Measurements from ENCODE around the gene PI16. TPM values are rescaled to one million over a fixed set of nuclear protein-coding genes. Genes with fewer than 3 reads are reported as not detected.

Gene PI16
- total RNA-seq, 1 donor from 2014 or later: 0.14 TPM

- intact Hi-C loops (cut with micrococcal nuclease): no loop called here
These were observed 17.6 kb downstream of the PI16 start for GRCh38 chr6:36971921-36972673.

GRCh38 chr6:36973190-36973589 lies 18.7 kb downstream of the PI16 start:
- intact Hi-C loops (cut with micrococcal nuclease): no loop called here

GRCh38 chr6:36973647-36974046 lies 19.1 kb downstream of the PI16 start:
- intact Hi-C loops (cut with micrococcal nuclease): no loop called here

- intact Hi-C loops (cut with micrococcal nuclease): no loop called here
These were observed 20.9 kb downstream of the PI16 start for GRCh38 chr6:36975231-36976006.

- intact Hi-C loops (cut with micrococcal nuclease): no loop called here
These were observed 21.4 kb downstream of the PI16 start for GRCh38 chr6:36976007-36976264.

GRCh38 chr6:36976509-36976908 lies 22.0 kb downstream of the PI16 start:
- intact Hi-C loops (cut with micrococcal nuclease): no loop called here

- intact Hi-C loops (cut with micrococcal nuclease): no loop called here
These were observed 22.4 kb downstream of the PI16 start for GRCh38 chr6:36976931-36977330.

- intact Hi-C loops (cut with micrococcal nuclease): no loop called here
These were observed 23.0 kb downstream of the PI16 start for GRCh38 chr6:36977470-36977941.

- intact Hi-C loops (cut with micrococcal nuclease): loop anchor here (1.0 kb wide), 1 partner anchor 93 kb away; the partner anchor contains the start of gene C6orf89
These were observed 24.1 kb downstream of the PI16 start for GRCh38 chr6:36978421-36979346.

- intact Hi-C loops (cut with micrococcal nuclease): loop anchor here (1.0 kb wide), 1 partner anchor 94 kb away; the partner anchor contains the start of gene C6orf89
These were observed 24.8 kb downstream of the PI16 start for GRCh38 chr6:36979347-36979742.

GRCh38 chr6:36980129-36980528 lies 25.6 kb downstream of the PI16 start:
- intact Hi-C loops (cut with micrococcal nuclease): no loop called here

- intact Hi-C loops (cut with micrococcal nuclease): no loop called here
These were observed 26.5 kb downstream of the PI16 start for GRCh38 chr6:36980876-36981619.

- intact Hi-C loops (cut with micrococcal nuclease): no loop called here
These were observed 29.0 kb downstream of the PI16 start for GRCh38 chr6:36983538-36983937.

GRCh38 chr6:36984581-36985416 lies 30.3 kb downstream of the PI16 start:
- intact Hi-C loops (cut with micrococcal nuclease): loop anchor here (5.0 kb wide), 1 partner anchor 437 kb away; the partner anchor contains the start of gene STK38

GRCh38 chr6:36985417-36985807 lies 30.9 kb downstream of the PI16 start:
- intact Hi-C loops (cut with micrococcal nuclease): loop anchor here (5.0 kb wide), 1 partner anchor 438 kb away; the partner anchor contains the start of gene STK38

- intact Hi-C loops (cut with micrococcal nuclease): loop anchor here (1.0 to 5.0 kb wide), 4 partner anchors 32 to 439 kb away; partner anchors contain the start of genes C6orf89 and STK38
These were observed 31.5 kb downstream of the PI16 start, which contains the start of gene MTCH1 for GRCh38 chr6:36985808-36986703. TSS of gene MTCH1 (minus strand) at chr6:36986196. CDS start at chr6:36986173, 23 bp downstream.

- intact Hi-C loops (cut with micrococcal nuclease): loop anchor here (1.0 to 5.0 kb wide), 4 partner anchors 32 to 439 kb away; partner anchors contain the start of genes C6orf89 and STK38
These were observed 32.1 kb downstream of the PI16 start for GRCh38 chr6:36986704-36987047.

- intact Hi-C loops (cut with micrococcal nuclease): loop anchor here (5.0 kb wide), 1 partner anchor 442 kb away; the partner anchor contains the start of gene STK38
These were observed 34.7 kb downstream of the PI16 start for GRCh38 chr6:36989264-36989663.

Measured in T-helper 2 cell treated with Interferon-gamma antibody and Interleukin-4, amounts not matched to agents 100 ng/mL and 5 ng/mL, for 36 hours (primary cell).